ENCODE results near the gene ARPC1A. TPM values are rescaled to one million over a fixed set of nuclear protein-coding genes. Genes with fewer than 3 reads are reported as not detected.
"Not testable (repeated sequence)": the region's sequence is repeated elsewhere in the genome, so short reads cannot be mapped to it uniquely, and the experiment has no call there.

Gene ARPC1A
- total RNA-seq, 2 donors from 2014 or later, result 47.4 to 74.1 TPM

- Mint-ChIP-seq H3K27ac (no peak overlapping the region), H3K36me3 (ENCODE audit: low read depth) (no peaks in the 10 kb centered on the region), H3K4me3 (no peak overlapping the region), H3K9me3 (no peaks in the 10 kb centered on the region), H3K4me1 (peaks cover under 1% of the 10 kb centered on the region), H3K27me3 (peaks cover 9% of the 10 kb centered on the region)
- ATAC-seq (replicated peaks), result no peak
Observed at GRCh38 chr7:99309111-99309510, 16.6 kb upstream of the ARPC1A start.

GRCh38 chr7:99310004-99310403 is 15.7 kb upstream of the ARPC1A start:
- Mint-ChIP-seq H3K36me3 (ENCODE audit: low read depth) (no peaks in the 10 kb centered on the region), H3K27me3 (peaks cover 9% of the 10 kb centered on the region), H3K4me1 (peaks cover 6% of the 10 kb centered on the region), H3K4me3 (no peak overlapping the region), H3K27ac (no peak overlapping the region), H3K9me3 (no peaks in the 10 kb centered on the region)
- no peak for ATAC-seq (replicated peaks)

- Mint-ChIP-seq H3K4me1 (peaks cover 6% of the 10 kb centered on the region), H3K9me3 (no peaks in the 10 kb centered on the region), H3K4me3 (no peak overlapping the region), H3K36me3 (ENCODE audit: low read depth) (no peaks in the 10 kb centered on the region), H3K27me3 (peaks cover 9% of the 10 kb centered on the region), H3K27ac (no peak overlapping the region)
- ATAC-seq (replicated peaks), result no peak
Observed at GRCh38 chr7:99311702-99312101, 14.0 kb upstream of the ARPC1A start.

- no peaks in the 10 kb centered on the region for H3K36me3 Mint-ChIP-seq (ENCODE audit: low read depth)
- no peaks in the 10 kb centered on the region for H3K9me3 Mint-ChIP-seq
- H3K27ac Mint-ChIP-seq, result no peak overlapping the region
- peak; percentile 32 for ATAC-seq (replicated peaks)
- H3K27me3 Mint-ChIP-seq, result peaks cover 9% of the 10 kb centered on the region
- no peak overlapping the region for H3K4me3 Mint-ChIP-seq
- peaks cover 6% of the 10 kb centered on the region for H3K4me1 Mint-ChIP-seq
Observed at GRCh38 chr7:99312316-99313203, 13.1 kb upstream of the ARPC1A start.

- H3K9me3 Mint-ChIP-seq, result no peaks in the 10 kb centered on the region
- ATAC-seq (replicated peaks), result no peak
- peak overlapping the region; percentile 20 for H3K27ac Mint-ChIP-seq
- H3K36me3 Mint-ChIP-seq (ENCODE audit: low read depth), result no peaks in the 10 kb centered on the region
- peaks cover 6% of the 10 kb centered on the region for H3K4me1 Mint-ChIP-seq
- H3K4me3 Mint-ChIP-seq, result no peak overlapping the region
- H3K27me3 Mint-ChIP-seq, result peaks cover 9% of the 10 kb centered on the region
Observed at GRCh38 chr7:99313204-99313573, 12.5 kb upstream of the ARPC1A start.

GRCh38 chr7:99314504-99314903 is 11.2 kb upstream of the ARPC1A start:
- peak; percentile 97 for ATAC-seq (replicated peaks)
- Mint-ChIP-seq H3K4me1 (peaks cover 6% of the 10 kb centered on the region), H3K36me3 (ENCODE audit: low read depth) (no peaks in the 10 kb centered on the region), H3K9me3 (no peaks in the 10 kb centered on the region), H3K4me3 (no peak overlapping the region), H3K27ac (peak overlapping the region; percentile 20), H3K27me3 (peaks cover 9% of the 10 kb centered on the region)

- ATAC-seq (replicated peaks), result no peak
- Mint-ChIP-seq H3K27me3 (no peaks in the 10 kb centered on the region), H3K4me3 (no peak overlapping the region), H3K27ac (no peak overlapping the region), H3K9me3 (no peaks in the 10 kb centered on the region), H3K36me3 (ENCODE audit: low read depth) (peaks cover under 1% of the 10 kb centered on the region), H3K4me1 (no peaks in the 10 kb centered on the region)
Observed at GRCh38 chr7:99320371-99320770, 5.3 kb upstream of the ARPC1A start.

- not testable (repeated sequence) for ATAC-seq (replicated peaks)
Observed at GRCh38 chr7:99322659-99323058, 3.0 kb upstream of the ARPC1A start.

GRCh38 chr7:99324559-99324958 is 1.1 kb upstream of the ARPC1A start:
- Mint-ChIP-seq H3K4me1 (peaks cover 10% of the 10 kb centered on the region), H3K9me3 (no peaks in the 10 kb centered on the region), H3K27ac (peak overlapping the region; percentile 98), H3K27me3 (no peaks in the 10 kb centered on the region), H3K4me3 (peak overlapping the region; percentile 97), H3K36me3 (ENCODE audit: low read depth) (peaks cover 34% of the 10 kb centered on the region)
- no peak for ATAC-seq (replicated peaks)

More at GRCh38 chr7:99322659-99323058, 3.0 kb upstream of the ARPC1A start:
- not testable (repeated sequence) for H3K4me3 Mint-ChIP-seq, H3K27me3 Mint-ChIP-seq, H3K27ac Mint-ChIP-seq, H3K4me1 Mint-ChIP-seq, H3K9me3 Mint-ChIP-seq
- peaks cover 23% of the 10 kb centered on the region for H3K36me3 Mint-ChIP-seq (ENCODE audit: low read depth)

GRCh38 chr7:99325001-99325493 is 651 bp upstream of the ARPC1A start:
- ATAC-seq (replicated peaks), result no peak
- Mint-ChIP-seq H3K4me3 (peak overlapping the region; percentile 97), H3K9me3 (no peaks in the 10 kb centered on the region), H3K27me3 (no peaks in the 10 kb centered on the region), H3K4me1 (peaks cover 11% of the 10 kb centered on the region), H3K36me3 (ENCODE audit: low read depth) (peaks cover 34% of the 10 kb centered on the region), H3K27ac (peak overlapping the region; percentile 98)

GRCh38 chr7:99326408-99326782 is 697 bp downstream of the ARPC1A start:
- Mint-ChIP-seq H3K36me3 (ENCODE audit: low read depth) (peaks cover 45% of the 10 kb centered on the region), H3K27ac (peak overlapping the region; percentile 98), H3K4me1 (peaks cover 23% of the 10 kb centered on the region), H3K4me3 (peak overlapping the region; percentile 97), H3K27me3 (no peaks in the 10 kb centered on the region), H3K9me3 (no peaks in the 10 kb centered on the region)
- no peak for ATAC-seq (replicated peaks)

- H3K27me3 Mint-ChIP-seq, H3K9me3 Mint-ChIP-seq: not testable (repeated sequence)
- Mint-ChIP-seq H3K4me3 (peak overlapping the region; percentile 77), H3K4me1 (peaks cover 27% of the 10 kb centered on the region), H3K27ac (peak overlapping the region; percentile 80), H3K36me3 (ENCODE audit: low read depth) (peaks cover 79% of the 10 kb centered on the region)
- ATAC-seq (replicated peaks), result peak; percentile 83
Observed at GRCh38 chr7:99330314-99330961, 4.7 kb downstream of the ARPC1A start.

- Mint-ChIP-seq H3K4me1 (peaks cover 27% of the 10 kb centered on the region), H3K9me3 (no peaks in the 10 kb centered on the region), H3K4me3 (peak overlapping the region; percentile 77), H3K36me3 (ENCODE audit: low read depth) (peaks cover 79% of the 10 kb centered on the region), H3K27ac (peak overlapping the region; percentile 80), H3K27me3 (no peaks in the 10 kb centered on the region)
- ATAC-seq (replicated peaks), result peak; percentile 79
Observed at GRCh38 chr7:99331002-99331401, 5.3 kb downstream of the ARPC1A start.

GRCh38 chr7:99339595-99339994 is 13.9 kb downstream of the ARPC1A start:
- peaks cover 100% of the 10 kb centered on the region for H3K36me3 Mint-ChIP-seq (ENCODE audit: low read depth)
- no peaks in the 10 kb centered on the region for H3K9me3 Mint-ChIP-seq
- H3K4me1 Mint-ChIP-seq, result no peaks in the 10 kb centered on the region
- H3K4me3 Mint-ChIP-seq, result no peak overlapping the region
- no peak for ATAC-seq (replicated peaks)
- H3K27ac Mint-ChIP-seq, result peak overlapping the region; percentile 44
- no peaks in the 10 kb centered on the region for H3K27me3 Mint-ChIP-seq

- Mint-ChIP-seq H3K36me3 (ENCODE audit: low read depth) (peaks cover 100% of the 10 kb centered on the region), H3K4me3 (no peak overlapping the region), H3K27me3 (no peaks in the 10 kb centered on the region), H3K4me1 (no peaks in the 10 kb centered on the region), H3K27ac (no peak overlapping the region), H3K9me3 (no peaks in the 10 kb centered on the region)
- no peak for ATAC-seq (replicated peaks)
Observed at GRCh38 chr7:99340659-99341058, 15.0 kb downstream of the ARPC1A start.
